Endometrial microvascular endothelial cells (primary cell): Measurements from ENCODE around the gene PDLIM7. TPM values are rescaled to one million over a fixed set of nuclear protein-coding genes. Genes with fewer than 3 reads are reported as not detected.

Source experiments
- in situ Hi-C: cut with HindIII; loops from 2 replicates; pipeline ENCODE4 v1.10.0; 2017; ENCODE audit warnings: low sequenced_read_pairs, low pct_unique_long_range_greater_than_20kb; ENCODE audit errors: inconsistent ontology term
- total RNA-seq: library from RNA; depleted of rRNA; stranded (reverse); fragments of >200 nt; gene quantifications from one replicate; pipeline ENCODE4 v1.2.3, GENCODE V29; 2015; ENCODE audit errors: inconsistent ontology term

The PDLIM7 gene
- total RNA-seq, 1 donor from 2014 or later, result 224 TPM

DNA sequence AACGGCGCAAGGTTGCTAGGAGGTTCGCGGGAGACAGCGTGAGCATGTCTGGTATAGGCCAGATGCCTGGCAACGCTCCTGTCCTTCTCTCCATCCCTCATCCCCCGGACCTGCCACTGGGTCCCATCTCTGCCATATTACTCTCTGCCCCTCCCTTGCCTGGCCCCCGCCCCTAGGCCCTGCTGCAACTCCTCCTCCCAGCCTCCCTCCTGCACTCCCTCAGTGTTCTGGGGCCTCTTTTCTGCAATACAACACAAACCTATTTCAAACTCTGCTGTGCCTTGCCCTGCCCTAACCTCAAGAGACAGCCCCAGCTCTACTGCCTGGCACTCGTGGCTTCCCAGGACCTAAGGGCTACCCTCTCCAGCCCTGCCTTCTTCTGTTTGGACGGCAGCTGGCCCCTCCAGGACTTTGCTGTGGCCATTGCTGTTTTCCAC, 15.0 kb downstream of the PDLIM7 start:
- in situ Hi-C loops, result no loop called here

DNA sequence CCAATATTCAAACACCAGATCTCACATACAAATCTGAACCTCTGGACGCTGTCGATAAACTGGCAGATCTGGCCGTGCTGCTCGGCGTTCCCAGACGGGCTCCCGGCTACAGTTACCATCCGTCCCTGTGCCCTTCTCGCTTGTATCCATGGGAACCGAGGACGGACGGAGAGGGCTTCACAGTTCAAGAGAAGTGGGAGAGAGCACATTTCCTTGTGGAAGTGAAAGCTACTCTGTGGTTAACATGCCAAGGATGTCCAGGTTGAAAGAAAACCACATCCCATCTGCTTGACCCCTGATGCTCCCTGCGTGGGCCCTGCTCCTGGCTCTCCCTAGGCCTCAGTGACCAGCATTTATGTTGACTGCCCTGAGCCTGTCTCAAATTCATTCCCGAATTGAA, 17.6 kb downstream of the PDLIM7 start:
- in situ Hi-C loops, result no loop called here

DNA sequence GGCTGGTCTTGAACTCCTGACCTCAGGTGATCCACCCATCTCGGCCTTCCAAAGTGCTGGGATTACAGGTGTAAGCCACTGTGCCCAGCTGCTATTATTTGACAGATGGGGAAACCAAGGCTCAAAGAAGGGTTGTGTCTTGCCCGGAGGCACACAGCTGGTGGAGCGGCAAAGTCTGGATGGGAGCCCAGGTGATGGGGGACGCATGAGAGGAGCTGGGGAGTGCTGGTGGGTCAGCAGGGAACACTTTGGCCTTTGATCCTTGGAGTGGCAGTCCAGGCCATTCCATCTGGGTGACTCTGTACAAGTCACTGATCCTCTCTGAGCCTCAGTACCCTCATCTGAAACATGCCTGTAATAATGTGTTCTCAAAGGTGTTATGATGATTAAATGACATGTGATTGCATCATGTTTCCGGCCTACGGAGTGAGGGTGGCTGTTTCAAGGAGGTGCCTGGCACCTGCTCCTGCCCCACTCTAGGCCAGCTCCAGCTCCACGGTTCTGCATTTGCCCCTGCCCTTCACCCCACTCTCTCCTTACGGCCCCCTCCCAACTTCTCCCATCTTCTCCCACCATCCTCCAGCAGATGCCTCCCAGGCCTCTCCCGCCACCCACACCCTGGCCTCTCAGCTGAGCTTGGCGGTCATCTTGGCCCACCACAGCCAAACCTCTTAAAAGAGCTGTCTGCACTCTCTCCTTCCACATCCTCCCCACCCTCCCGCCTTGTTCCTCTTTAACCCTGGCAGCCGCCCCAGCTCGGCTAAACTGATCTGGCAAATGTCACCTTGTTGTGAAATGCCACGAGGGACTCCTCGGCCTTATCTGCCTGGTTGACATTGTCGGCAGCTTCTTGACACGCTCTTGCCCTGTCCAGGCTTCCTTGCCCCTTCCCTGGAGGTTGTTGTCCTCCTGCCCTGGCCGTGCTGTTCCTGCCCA, 18.4 kb downstream of the PDLIM7 start:
- in situ Hi-C loops, result no loop called here

DNA sequence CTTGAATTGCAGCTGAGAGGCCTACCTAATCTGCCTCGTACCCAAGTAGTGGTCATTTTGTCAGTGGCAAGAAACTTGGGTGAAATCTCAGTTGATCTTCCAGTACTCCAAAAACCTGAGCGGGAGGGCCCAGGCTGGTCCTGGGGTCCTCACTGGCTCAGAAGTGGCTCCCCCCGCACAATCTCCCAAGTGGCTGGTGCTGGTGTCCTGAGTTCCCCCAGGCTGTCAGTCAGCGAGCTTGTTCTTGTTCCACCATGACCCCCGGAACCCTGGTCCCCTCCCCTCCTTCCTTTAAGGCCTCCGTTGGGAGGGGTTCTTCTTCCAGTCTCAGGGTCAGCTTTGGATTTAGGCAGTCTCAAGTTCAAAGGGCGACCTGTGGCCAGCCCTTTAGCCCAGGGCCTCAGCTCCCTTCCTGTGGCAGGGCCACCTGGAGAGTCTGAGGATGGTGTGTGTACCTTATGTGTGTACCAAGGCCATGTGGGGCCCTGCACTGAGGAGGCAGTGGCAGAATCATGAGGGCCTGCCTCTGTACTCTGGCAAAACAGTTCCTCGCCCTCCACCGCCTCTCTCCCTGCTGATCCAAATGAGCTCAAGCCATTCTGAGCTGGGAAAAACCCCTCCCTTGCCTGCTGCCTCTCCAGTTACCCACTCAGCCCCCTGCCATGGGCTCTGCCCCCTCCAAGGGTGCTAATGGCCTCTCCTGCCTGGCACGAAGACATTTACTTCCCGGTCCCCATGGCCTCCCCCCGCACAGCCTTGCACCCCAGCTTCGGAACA, 19.5 kb downstream of the PDLIM7 start:
- in situ Hi-C loops, result no loop called here

DNA sequence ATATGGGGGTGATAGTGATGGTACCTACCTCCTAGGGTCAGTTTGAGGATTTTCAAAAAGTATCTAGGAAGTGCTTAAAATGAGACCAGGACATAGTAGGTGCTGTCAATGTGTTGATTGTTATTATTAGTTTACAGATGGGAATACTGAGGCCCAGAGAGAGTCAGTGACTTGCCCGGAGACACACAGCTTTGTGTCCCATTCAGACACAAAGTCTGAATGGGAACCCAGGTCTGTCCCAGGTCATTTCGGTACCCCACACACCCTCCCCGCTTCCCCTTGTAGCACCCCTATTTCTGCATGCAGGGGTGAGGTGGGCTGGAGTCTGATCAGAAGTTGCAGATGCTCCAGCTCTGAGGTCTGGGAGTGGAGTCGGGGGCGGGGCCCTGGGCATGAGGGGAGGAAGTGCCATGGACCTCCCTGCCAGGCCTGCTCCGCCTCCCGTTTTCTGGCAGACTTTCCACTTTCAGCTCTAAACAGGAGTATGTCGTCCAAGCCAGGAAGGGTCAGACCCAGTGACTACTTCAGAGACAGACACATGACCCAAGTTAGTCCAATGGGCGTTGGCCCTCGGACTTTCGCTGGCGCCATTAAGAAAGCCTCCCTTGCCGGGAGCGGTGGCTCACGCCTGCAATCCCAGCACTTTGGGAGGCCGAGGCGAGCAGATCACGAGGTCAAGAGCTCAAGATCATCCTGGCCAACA, 20.7 kb downstream of the PDLIM7 start:
- in situ Hi-C loops, result no loop called here

DNA sequence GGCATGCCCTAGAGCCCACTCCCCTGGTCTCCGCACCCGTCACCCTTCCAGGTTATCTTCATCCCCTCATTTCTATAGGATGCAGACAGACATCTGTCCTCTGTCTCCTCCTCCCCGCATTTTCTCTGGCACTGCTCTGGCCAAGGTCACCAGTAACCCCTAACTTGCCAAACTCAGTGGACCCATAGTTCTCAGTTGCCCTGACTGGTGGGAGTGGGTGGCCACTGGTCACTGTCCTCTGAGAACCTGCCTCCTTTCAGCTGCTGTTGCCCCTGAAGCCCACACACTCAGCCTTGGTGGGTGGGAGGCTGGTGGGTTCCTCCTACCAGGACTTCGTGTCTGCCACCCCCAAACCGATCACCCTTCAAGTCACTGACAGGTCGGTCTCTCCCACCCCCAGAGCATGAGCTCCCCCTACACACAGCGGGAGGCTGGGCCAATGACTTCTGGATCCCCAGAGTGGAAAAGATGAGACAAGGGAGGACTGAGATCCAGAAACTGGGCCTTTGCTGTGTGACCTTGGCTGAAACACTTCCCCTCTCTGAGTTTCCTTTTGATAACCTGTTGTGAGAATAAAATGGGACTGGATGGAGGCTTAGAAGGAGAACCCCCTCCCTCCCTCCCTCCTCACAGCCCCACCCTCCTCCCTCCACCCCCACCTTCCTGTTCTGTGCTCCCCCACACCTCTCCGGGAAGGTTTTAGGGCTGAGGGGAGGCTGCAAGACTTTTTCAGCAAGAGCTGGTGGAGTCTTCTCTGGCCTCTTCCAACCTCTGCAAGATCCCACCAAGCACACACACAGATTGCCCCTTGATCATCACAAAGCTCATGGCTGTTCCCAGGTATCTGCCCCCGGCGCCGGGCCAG, 21.6 kb downstream of the PDLIM7 start:
- in situ Hi-C loops, result no loop called here

DNA sequence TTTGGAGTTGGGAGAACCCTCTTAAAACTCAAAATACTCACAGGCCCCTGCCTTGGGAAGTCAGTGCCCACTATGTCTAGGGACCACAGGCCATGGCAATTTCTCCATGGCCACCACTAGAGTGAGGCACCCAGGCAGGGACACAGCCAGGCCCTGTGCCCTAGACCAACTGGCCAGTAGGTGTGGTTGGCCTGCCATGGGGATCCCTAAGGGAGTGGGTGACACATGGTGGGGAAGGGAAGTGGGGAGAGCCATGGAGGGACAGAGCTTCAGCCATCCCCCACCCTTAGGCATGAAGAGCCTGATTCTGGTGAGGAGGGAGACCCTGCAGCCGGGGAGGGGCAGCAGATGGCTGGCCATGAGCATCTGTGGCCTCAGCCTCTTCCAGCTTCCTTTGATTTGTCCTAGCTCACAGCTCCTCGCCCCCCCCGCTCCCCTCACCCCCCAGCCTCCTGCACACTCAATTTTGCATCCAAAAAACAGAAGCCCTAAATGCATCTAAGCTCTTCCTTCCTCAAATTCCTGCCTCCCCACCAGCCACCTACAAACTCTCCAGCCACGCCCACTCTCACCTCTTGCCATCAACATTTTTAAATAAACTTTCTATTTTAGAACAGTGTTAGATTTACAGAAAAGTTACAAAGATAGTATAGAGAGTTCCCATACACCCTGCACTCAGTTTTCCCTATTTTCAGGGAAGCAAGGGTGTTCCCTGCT, 22.4 kb downstream of the PDLIM7 start:
- in situ Hi-C loops, result no loop called here

DNA sequence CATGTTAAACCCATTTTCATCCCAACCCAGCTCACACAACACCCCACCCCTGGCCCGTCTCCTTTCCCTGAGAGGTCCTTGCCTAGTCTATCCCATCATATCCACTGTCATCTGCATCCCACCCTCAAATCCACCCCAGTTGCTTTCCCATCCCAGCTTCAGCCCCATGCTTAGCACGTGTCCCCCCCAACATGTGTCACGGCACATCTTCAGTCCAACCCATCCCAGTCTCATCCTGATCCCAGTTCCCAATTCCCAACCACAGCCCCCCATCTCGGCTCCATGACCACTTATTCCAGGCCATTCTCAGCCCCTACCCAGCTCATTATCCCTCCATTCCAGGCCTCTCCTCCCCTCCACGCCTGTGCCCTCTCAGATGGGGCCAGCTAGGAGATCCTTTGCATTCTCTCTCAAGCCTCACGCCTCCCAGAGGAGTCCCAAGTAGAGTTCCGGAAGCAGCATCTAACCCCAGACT, 23.4 kb downstream of the PDLIM7 start:
- in situ Hi-C loops, result no loop called here

DNA sequence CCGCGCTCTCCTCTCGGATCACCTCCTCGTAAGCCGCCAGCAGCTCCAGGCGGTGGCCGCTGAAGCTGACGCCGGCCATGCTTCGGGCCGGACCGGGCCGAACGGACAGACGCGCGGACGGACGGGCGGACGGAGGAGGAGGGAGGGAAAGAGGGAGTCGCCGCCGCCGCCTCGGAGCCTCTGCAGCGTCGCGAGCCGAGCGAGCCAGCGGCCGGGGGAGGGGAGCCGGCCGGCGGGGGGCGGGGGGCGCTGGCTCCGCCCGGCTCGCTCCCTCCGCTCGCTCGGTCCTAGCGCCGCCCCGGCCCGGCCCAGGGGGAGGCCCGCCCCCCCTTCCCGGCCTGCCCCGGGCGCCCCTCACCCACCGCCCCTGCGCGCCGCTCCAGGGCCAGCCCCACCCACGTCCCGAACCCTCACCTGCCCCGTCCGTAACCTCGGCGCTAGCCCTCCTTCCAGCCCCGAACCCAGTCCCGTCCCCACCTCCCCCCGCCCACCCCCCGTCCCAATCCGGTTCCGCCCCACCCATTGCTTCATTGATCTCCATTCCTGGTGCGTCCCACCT, 23.9 kb downstream of the PDLIM7 start, which contains the start of gene DBN1:
Gene DBN1, minus strand, starts transcription at position 192 of the 559 bp plus-strand sequence. Its CDS starts 113 bp downstream, at position 79.
- in situ Hi-C loops, result no loop called here

DNA sequence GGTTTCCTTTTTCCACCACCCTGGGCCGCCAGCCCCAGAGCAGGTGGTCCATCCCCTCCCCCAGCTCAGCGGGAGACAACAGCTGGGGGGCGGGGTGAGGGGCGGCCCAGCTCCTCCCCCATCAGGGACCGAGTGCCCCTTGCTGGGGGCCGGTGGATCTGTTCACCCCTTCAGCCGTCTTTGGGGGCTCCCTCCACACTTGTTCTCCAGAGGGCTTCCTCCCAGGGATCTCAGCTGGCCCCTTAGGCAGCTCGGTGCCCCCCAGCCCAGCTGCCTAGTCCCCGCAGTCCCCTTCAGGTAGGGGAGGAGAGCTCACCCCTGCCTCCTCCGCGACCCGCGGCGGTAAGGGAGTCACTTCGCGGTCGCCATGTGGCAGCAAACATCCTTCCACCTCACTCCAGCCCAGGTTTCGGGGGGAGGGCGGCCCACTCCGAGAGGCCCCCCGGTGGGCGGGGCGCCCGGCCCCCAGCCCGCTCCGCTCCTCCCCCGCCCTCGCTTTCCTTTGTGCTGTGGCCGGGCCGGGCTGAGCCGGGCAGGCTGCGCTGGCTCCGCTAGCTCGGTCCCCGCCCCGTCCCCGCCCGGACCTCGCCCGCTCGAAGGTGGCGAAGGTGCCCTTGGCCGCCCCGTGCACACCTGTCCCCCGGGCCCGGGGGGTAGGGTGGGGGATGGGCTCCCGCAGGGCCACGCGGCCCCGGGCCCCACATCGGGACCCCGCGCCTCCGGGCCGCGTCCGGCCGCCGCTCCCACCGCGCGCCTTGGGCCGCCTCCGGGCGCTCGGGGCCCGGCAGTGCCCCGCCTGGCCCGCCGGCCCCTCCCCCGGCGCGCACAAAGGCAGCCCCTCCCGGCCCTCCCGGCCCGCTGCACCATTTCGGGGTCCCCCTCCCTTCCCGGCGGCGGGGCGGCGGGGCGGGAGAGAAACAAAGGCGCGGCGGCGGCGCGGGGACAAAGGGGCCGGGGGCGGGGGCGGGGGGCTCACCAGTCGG, 24.7 kb downstream of the PDLIM7 start:
- in situ Hi-C loops, result no loop called here

DNA sequence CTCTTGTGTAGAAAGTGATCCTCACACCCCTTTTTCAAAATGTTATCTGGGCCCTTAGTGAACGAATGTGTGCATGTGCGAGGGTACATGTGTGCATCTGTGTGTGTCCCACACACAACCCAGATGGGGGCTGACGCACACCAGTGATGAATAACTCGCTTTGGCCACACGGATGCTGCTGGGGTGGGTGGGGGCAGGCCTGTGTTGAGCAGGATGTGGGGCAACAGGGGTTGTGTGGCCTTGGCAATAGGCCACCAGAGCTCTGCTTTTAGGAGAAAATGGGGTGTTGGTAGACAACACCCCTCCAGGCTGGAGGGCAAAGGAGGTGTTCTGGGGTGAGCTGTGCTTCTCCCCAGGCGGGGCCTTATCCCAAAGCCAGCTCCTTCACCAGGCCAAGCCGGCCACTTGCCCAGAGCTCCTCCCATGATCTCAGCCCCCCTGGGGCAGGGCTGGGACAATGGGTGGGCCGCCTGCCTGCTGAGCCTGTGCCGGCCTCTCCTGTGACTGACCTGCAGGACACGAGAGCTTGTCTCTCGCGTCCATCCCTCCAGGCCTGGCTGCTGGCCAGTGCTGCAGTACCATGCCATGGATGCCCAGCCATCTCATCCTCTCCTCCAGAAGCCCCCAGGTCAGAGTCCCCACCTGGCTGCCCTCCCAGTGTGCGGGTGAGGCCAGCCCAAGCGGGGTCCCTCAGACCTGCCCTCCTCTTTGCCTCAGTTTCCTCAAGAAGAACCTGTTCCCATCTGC, 25.6 kb downstream of the PDLIM7 start:
- in situ Hi-C loops, result no loop called here

DNA sequence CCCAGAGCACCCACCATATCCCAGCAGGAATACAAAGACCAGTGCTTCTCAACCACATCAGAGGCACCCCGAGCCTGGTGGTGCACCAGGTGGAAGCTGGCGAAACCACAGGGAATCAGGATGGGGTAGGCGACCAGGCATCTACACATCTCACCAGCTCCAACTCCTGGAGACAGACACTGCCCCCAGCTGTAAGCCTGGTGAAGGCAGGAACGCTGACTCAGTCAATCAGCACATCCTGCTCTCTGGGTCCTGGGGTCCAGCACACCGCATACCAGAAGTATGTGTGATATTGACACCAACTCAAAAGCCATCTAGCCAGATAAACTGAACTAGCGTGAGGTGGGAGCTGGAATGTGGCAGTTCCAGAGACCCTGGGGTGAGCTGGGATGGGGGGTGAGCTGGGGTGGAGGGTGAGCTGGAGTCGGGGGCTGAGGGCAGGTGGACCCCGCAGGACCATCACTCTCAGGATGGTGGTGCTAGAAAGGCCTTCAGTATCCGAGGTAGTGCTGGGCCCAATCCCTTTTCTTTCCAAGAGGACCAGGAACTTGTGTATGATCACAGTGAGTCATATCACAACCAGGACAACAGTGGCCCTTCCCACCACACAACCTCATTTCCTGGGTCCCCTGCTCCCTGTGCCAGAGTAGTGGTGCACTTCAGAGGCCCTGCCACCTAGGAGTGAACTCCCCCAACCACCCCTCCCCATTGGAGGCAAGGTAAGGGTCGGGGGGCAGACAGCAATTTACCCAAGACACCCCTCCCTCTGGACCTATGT, 26.5 kb downstream of the PDLIM7 start:
- in situ Hi-C loops, result no loop called here

DNA sequence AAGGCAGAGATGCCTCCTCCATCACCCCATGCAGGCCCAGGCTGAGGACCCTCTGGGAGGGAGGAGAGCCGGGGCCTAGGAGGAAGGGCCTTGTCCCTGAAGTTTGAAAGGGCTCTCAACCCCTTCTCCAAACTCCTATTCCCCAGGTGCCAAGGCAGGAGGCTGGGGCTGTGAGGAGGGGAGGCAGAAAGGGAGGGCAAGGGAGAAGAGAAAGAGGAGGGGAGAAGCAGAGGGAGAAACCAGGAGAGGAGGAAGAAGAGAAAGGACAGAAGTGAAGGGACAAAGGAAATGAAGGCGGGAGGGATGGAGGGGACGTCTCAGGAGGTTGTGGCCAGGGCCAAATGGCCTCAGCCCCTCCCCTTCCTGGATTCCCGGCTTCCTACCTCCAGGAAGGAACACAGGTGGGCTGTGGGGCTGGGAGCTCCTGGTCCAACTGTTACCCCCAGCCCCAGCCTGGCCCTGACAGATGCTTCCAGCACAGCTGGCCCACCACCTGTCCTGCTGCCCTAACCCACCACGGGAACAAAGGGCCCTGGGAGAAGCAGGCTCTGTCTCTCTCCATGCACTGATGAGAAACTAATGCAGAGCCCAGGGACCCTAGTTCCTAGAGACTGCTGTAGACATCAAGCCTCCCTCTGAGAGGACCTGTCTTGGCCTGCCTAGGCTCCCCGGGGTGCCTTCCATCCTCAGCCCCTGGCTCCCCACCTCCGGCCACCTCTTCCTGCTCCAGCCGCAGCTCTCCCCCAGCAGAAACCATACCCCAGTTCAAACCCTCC, 27.5 kb downstream of the PDLIM7 start:
- in situ Hi-C loops, result no loop called here
